Keratinocyte (primary cell): Measurements from ENCODE around the gene LSM12. TPM values are rescaled to one million over a fixed set of nuclear protein-coding genes. Genes with fewer than 3 reads are reported as not detected.

Source experiments
- DNase-seq: peaks from one replicate; pipeline ENCODE4 v3.0.0-alpha.2; 2011; ENCODE audit warnings: low read depth, missing footprints, low spot score
- FAIRE-seq: peaks from 2 replicates; lab custom pipeline; 2011; peaks lifted over from hg19 to GRCh38; lab: Jason Lieb, UNC
- H2AFZ ChIP-seq: 2 replicates; pipeline ENCODE4 v1.6.0; 2012; ENCODE audit warnings: low read length, control low read depth, inconsistent platforms; ENCODE audit not compliant: control insufficient read depth
- H3K27ac ChIP-seq: 2 replicates; pipeline ENCODE4 v1.5.1; 2011; ENCODE audit warnings: low read length; ENCODE audit not compliant: control insufficient read depth, insufficient read depth
- H3K27me3 ChIP-seq: 3 replicates; pipeline ENCODE4 v1.6.0; 2011; ENCODE audit warnings: low read length; ENCODE audit not compliant: control insufficient read depth, insufficient read depth; ENCODE audit errors: extremely low read depth
- H3K36me3 ChIP-seq, 2 experiments: 2 replicates in 1 of 2; 3 replicates in 1 of 2; pipeline ENCODE4 v1.5.1; 2011; ENCODE audit warnings: low read length in 2 of 2, mild to moderate bottlenecking in 1 of 2; ENCODE audit not compliant: control insufficient read depth in 2 of 2, insufficient read depth in 2 of 2; ENCODE audit errors: extremely low read depth in 1 of 2
- H3K4me1 ChIP-seq: 3 replicates; pipeline ENCODE4 v1.5.1; 2011; ENCODE audit warnings: low read length; ENCODE audit not compliant: control insufficient read depth, insufficient read depth; ENCODE audit errors: extremely low read depth
- H3K4me2 ChIP-seq: 3 replicates; pipeline ENCODE4 v1.6.0; 2011; ENCODE audit warnings: low read depth, low read length; ENCODE audit not compliant: control insufficient read depth, insufficient read depth; ENCODE audit errors: extremely low read depth
- H3K4me3 ChIP-seq, 3 experiments: fragments of 200-600 bp in 1 of 3; sonication (generic) in 1 of 3; 2 replicates in 2 of 3; 3 replicates in 1 of 3; pipeline ENCODE4 v1.5.1; 2011 to 2016; ENCODE audit warnings: low read length in 3 of 3, mild to moderate bottlenecking in 3 of 3, control low read depth in 2 of 3, inconsistent platforms in 1 of 3, low read depth in 1 of 3, mixed read lengths in 1 of 3, mixed run types in 1 of 3, moderate library complexity in 1 of 3; ENCODE audit not compliant: control insufficient read depth in 2 of 3, insufficient read depth in 2 of 3; ENCODE audit errors: extremely low read depth in 1 of 3
- H3K79me2 ChIP-seq: 2 replicates; pipeline ENCODE4 v1.6.0; 2012; ENCODE audit warnings: low read length; ENCODE audit not compliant: control insufficient read depth, insufficient read depth
- H3K9ac ChIP-seq: 3 replicates; pipeline ENCODE4 v1.6.0; 2011; ENCODE audit warnings: low read length; ENCODE audit not compliant: control insufficient read depth, insufficient read depth; ENCODE audit errors: extremely low read depth
- H3K9me1 ChIP-seq: 3 replicates; pipeline ENCODE4 v1.6.0; 2011; ENCODE audit warnings: low read length; ENCODE audit not compliant: control insufficient read depth, insufficient read depth; ENCODE audit errors: extremely low read depth
- H3K9me3 ChIP-seq: 2 replicates; pipeline ENCODE4 v1.5.1; 2012; ENCODE audit warnings: low read depth, low read length; ENCODE audit not compliant: control insufficient read depth
- H4K20me1 ChIP-seq: 3 replicates; pipeline ENCODE4 v1.6.0; 2011; ENCODE audit warnings: low read length; ENCODE audit not compliant: control insufficient read depth, insufficient read depth; ENCODE audit errors: extremely low read depth
- CTCF ChIP-seq, 3 experiments: IDR thresholded peaks in 1 of 3; conservative IDR thresholded peaks in 1 of 3; optimal IDR thresholded peaks in 1 of 3; 2 replicates in 2 of 3; 3 replicates in 1 of 3; pipeline versions ENCODE3 to v1.5.1; 2011; ENCODE audit warnings: low read length in 3 of 3, mild to moderate bottlenecking in 3 of 3, moderate library complexity in 2 of 3, control low read depth in 1 of 3, inconsistent platforms in 1 of 3; ENCODE audit not compliant: insufficient read depth in 2 of 3; ENCODE audit errors: extremely low read depth in 1 of 3
- EZH2 ChIP-seq: IDR thresholded peaks from one replicate; pipeline ENCODE4 v1.6.1; 2012; ENCODE audit warnings: inconsistent platforms, mild to moderate bottlenecking, low read length, moderate library complexity
- dilution Hi-C: fragments of 300-500 bp; cut with MboI; formaldehyde crosslinking; loops from one replicate; pipeline ENCODE4 v1.7.0; 2020; ENCODE audit warnings: low sequenced_read_pairs; ENCODE audit not compliant: extremely low pct_ligation_motif_present
- polyA plus RNA-seq, 5 experiments: library from polyadenylated mRNA; depleted of rRNA in 3 of 5; stranded (reverse) in 3 of 5; stranded (forward) in 1 of 5; unstranded in 1 of 5; fragments of >200 nt; gene quantifications; 1 replicate in 1 of 5; 2 replicates in 3 of 5; 3 replicates in 1 of 5; pipeline versions ENCODE4 v1.2.1 to v1.2.3, GENCODE V29; 2011 to 2012; ENCODE audit warnings: missing spikeins in 2 of 5, low read depth in 1 of 5, low replicate concordance in 1 of 5

Gene LSM12
- polyA plus RNA-seq, 1 donor (not counting 4 experiments of a cell fraction or from before 2014, with no cell fraction given): 49.5 TPM

DNA sequence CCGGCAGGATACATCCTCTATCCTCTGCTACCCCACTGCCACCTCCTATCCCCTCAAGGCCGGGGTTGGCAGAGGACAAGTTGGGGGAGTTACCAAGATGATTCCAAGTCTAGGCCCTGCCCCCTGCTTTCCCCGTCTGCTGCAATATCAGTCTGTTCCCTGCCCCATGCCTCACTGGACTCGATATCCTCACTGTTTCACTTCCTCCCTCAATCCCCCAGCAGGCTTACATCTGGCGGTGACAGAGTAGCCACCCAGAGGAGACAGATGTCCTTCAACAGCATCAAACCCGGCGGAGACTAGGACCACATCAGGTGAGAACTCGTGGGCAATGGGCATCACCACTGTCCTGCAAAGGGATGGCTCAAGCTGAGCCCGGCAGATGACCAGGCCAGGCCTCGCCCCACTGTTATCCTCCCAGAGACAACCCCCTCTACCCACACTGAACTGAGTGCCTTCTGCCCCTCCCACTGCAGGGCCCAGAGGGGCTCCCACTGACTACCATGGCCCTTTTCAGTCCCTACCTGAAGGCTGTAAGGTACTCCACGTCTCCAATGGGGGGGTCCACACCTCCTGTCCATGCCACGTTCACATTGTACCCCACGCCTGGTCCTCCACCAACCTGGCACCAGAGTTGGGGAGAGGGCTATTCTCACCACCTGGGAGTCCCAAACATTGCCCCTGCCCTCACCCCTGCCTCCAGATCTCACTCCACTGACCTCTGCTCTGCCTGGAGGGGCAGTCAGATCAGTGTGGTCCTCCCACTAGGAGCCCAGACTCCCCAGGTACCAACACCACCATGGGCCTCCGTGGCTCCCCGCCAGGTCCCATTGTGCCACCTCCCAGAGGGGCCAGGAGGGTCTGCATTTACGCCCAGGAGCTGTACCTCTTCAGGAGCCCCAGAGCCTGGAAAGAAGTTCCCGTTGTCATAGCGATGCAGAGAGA, 13.7 kb upstream of the LSM12 start:
- Histone ChIP-seq H3K27me3 (no peaks in the 10 kb centered on the region), H4K20me1 (no peaks in the 10 kb centered on the region), H3K9me3 (no peaks in the 10 kb centered on the region), H3K4me2 (no peak overlapping the region), H3K4me1 (peaks cover 7% of the 10 kb centered on the region), H3K79me2 (no peaks in the 10 kb centered on the region), H3K27ac (no peak overlapping the region), H3K36me3 (peaks cover 9 to 17% of the 10 kb centered on the region in 2 experiments), H3K4me3 (no peak overlapping the region), H3K9ac (no peak overlapping the region), H3K9me1 (no peaks in the 10 kb centered on the region), H2AFZ (no peak overlapping the region)
- FAIRE-seq (no peak), DNase-seq (no peak)
- dilution Hi-C loops: no loop called here
- no peak for TF ChIP-seq CTCF (optimal IDR thresholded peaks at IDR 0.05 in 1 of 3, IDR thresholded peaks at IDR 0.05 in 1 of 3, conservative IDR thresholded peaks at IDR 0.05 in 1 of 3; ENCODE audit: extremely low read depth in 1 of 3, insufficient read depth in 2 of 3, low read length in 3 of 3)
- no peak for TF ChIP-seq EZH2

- Histone ChIP-seq H3K9ac (no peak overlapping the region), H3K4me2 (no peak overlapping the region), H3K4me1 (peaks cover 7% of the 10 kb centered on the region), H3K9me1 (no peaks in the 10 kb centered on the region), H4K20me1 (no peaks in the 10 kb centered on the region), H2AFZ (no peak overlapping the region), H3K27ac (no peak overlapping the region), H3K4me3 (no peak overlapping the region), H3K9me3 (no peaks in the 10 kb centered on the region), H3K36me3 (peaks cover 17 to 28% of the 10 kb centered on the region in 2 experiments), H3K27me3 (no peaks in the 10 kb centered on the region), H3K79me2 (no peaks in the 10 kb centered on the region)
- DNase-seq (no peak), FAIRE-seq (no peak)
- dilution Hi-C loops: no loop called here
- TF ChIP-seq CTCF (optimal IDR thresholded peaks at IDR 0.05 in 1 of 3, IDR thresholded peaks at IDR 0.05 in 1 of 3, conservative IDR thresholded peaks at IDR 0.05 in 1 of 3; ENCODE audit: extremely low read depth in 1 of 3, insufficient read depth in 2 of 3, low read length in 3 of 3): no peak
- TF ChIP-seq EZH2: no peak
Observed at GRCh38 chr17:44078412-44078811, 11.9 kb upstream of the LSM12 start.
